Stomach (tissue), 4 donors: ENCODE results near the gene POU3F2.

Experiments
- CTCF ChIP-seq, 7 experiments: fragments of 450-650 bp in 4 of 7; fragments of 200-600 bp in 3 of 7; sonication (generic) in 3 of 7; IDR thresholded peaks; one replicate each; pipeline ENCODE4 v1.5.1; 2016 to 2019; ENCODE audit warnings: antibody characterized with exemption in 7 of 7, control low read depth in 2 of 7, mild to moderate bottlenecking in 1 of 7
- EP300 ChIP-seq: sonication (generic); formaldehyde crosslinking; IDR thresholded peaks from one replicate; pipeline ENCODE4 v1.6.1; 2017; ENCODE audit warnings: antibody characterized with exemption
- POLR2A ChIP-seq, 4 donors: fragments of 450-650 bp; IDR thresholded peaks; one replicate each; pipeline ENCODE4 v1.6.1; 2016; ENCODE audit warnings: antibody characterized with exemption in 4 of 4, control low read depth in 2 of 4, mild to moderate bottlenecking in 1 of 4, moderate library complexity in 1 of 4
- POLR2AphosphoS5 ChIP-seq, 3 donors: sonication (generic); formaldehyde crosslinking; IDR thresholded peaks; one replicate each; pipeline ENCODE4 v1.6.1; 2016; ENCODE audit warnings: antibody characterized with exemption in 3 of 3

DNA sequence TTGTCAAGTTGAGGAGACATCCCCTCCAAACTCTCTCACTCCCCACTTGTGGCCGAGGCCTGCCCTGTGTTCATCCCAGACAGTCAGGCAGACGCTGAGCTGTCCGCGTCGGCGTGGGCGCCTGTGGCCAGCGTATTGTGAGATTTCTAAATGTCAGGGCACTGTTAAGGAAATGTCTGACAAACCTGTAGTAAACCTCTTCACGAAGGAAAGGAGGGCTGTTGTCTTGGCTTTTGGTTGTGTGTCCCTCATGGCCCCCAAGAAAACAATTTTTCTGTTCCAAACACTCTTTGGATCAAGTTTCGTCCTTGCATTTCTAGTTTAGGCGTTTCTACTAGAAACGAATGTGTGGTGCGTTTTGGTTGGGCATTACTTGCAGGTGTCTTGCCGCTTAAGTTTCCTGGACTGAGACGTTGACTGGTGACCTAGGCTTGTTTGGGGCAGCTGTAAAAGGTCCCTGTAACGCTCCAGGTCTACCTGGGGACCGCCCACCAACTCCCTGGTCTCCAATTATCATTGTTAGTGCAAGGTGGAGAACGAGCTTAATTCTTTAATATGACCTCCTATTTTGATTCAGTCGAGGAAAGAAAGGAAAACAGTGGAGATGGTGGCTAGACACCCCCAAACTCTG is 8.7 kb upstream of the POU3F2 start:
- TF ChIP-seq CTCF (IDR thresholded peaks at IDR 0.05): no peak
- TF ChIP-seq EP300: no peak
- no peak for TF ChIP-seq POLR2A (IDR thresholded peaks at IDR 0.05)
- no peak for TF ChIP-seq POLR2AphosphoS5 (IDR thresholded peaks at IDR 0.05)
